Measurements from ENCODE around the gene TMEM170B. TPM values are rescaled to one million over a fixed set of nuclear protein-coding genes. Genes with fewer than 3 reads are reported as not detected.

Gene TMEM170B
- total RNA-seq, 2 donors from 2014 or later = 4.6 to 6.8 TPM

DNA sequence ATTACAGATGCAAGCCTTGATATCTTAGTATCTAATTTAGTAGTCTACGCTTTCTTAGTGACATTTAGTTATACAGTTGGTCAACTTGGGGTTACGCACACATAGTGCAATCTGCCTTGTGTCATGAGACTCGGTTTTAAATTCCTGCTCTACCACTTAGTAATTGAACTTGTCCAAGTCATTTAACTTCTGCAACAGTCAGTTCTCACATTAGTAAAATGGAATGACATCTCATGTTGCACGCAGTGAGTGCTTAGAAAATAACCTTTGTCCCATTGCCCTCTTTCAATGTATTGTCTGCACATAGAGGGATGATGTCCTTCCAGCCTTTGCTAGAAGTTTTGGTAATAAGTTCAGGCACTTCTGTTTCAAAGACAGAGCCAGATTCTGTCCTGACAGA, 48.6 kb downstream of the TMEM170B start:
- Histone ChIP-seq H3K4me1 (ENCODE audit: control insufficient read depth in 1 of 2, low read depth in 2 of 2) (peaks cover 11 to 36% of the 10 kb centered on the region in 2 donors), H3K9me3 (no peaks in the 10 kb centered on the region), H3K27ac (no peak overlapping the region), H3K4me3 (no peak overlapping the region), H3K27me3 (replicated peaks; ENCODE audit: insufficient read depth) (no peaks in the 10 kb centered on the region), H3K36me3 (no peaks in the 10 kb centered on the region)
- no peak for ATAC-seq (ENCODE audit: insufficient number of reproducible peaks, low FRiP score, low read depth)
- no peak for DNase-seq (ENCODE audit: low spot score)
- TF ChIP-seq, protein P1, sequence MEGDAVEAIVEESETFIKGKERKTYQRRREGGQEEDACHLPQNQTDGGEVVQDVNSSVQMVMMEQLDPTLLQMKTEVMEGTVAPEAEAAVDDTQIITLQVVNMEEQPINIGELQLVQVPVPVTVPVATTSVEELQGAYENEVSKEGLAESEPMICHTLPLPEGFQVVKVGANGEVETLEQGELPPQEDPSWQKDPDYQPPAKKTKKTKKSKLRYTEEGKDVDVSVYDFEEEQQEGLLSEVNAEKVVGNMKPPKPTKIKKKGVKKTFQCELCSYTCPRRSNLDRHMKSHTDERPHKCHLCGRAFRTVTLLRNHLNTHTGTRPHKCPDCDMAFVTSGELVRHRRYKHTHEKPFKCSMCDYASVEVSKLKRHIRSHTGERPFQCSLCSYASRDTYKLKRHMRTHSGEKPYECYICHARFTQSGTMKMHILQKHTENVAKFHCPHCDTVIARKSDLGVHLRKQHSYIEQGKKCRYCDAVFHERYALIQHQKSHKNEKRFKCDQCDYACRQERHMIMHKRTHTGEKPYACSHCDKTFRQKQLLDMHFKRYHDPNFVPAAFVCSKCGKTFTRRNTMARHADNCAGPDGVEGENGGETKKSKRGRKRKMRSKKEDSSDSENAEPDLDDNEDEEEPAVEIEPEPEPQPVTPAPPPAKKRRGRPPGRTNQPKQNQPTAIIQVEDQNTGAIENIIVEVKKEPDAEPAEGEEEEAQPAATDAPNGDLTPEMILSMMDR (IDR thresholded peaks at IDR 0.05) = no peak

DNA sequence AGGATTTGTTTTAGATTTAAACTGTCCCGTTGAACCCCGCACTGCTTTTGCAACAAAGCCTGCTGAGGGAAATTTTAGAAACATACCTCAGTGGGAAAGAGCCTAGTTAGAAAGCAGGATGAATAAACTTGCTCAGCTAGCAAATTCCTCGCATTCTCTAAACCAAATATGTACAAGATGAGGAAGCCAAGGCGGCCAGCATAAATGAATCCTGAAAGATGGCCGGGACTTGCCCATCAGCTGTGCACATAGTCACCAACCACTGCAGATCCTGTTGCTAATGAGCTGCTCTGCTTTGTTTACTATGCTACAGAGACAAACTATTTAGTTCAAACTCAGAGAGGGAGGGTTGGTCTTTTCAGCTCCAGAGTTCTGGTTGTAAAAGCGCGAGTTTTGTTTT, 49.0 kb downstream of the TMEM170B start:
- no peaks in the 10 kb centered on the region for H3K9me3 ChIP-seq
- TF ChIP-seq, protein P1 (IDR thresholded peaks at IDR 0.05) = no peak
- DNase-seq (ENCODE audit: low spot score) = no peak
- no peaks in the 10 kb centered on the region for H3K36me3 ChIP-seq
- no peak for ATAC-seq (ENCODE audit: insufficient number of reproducible peaks, low FRiP score, low read depth)
- H3K4me3 ChIP-seq = no peak overlapping the region
- no peaks in the 10 kb centered on the region for H3K27me3 ChIP-seq (replicated peaks; ENCODE audit: insufficient read depth)
- H3K4me1 ChIP-seq (ENCODE audit: control insufficient read depth in 1 of 2, low read depth in 2 of 2) = peaks cover 11 to 36% of the 10 kb centered on the region in 2 donors
- peak overlapping the region in 1 of 2 donors; percentile 9 for H3K27ac ChIP-seq

DNA sequence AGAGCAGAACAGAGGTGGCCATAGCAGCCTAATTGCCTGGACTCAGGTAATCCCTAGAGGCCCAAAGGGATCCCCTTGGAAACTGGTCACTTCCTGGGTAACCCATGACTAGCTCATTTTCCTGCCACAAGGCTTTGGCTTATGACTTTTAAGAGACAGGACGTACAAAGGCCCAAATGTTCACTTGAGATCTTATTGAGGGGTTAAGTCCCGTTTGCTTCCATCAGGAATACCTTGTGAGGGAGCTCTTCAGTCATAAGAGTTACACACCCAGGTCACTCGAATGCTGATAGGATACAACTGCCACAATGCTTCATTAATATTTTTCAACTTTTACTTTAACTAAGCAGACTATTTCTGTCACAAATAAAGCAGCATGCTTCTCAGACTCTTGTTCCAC, 51.7 kb downstream of the TMEM170B start:
- Histone ChIP-seq H3K27me3 (replicated peaks; ENCODE audit: insufficient read depth) (no peaks in the 10 kb centered on the region), H3K4me3 (no peak overlapping the region), H3K36me3 (no peaks in the 10 kb centered on the region), H3K4me1 (ENCODE audit: control insufficient read depth in 1 of 2, low read depth in 2 of 2) (peaks cover 11 to 41% of the 10 kb centered on the region in 2 donors), H3K27ac (no peak overlapping the region), H3K9me3 (no peaks in the 10 kb centered on the region)
- TF ChIP-seq, protein P1 (IDR thresholded peaks at IDR 0.05) = no peak
- DNase-seq (ENCODE audit: low spot score) (no peak), ATAC-seq (ENCODE audit: insufficient number of reproducible peaks, low FRiP score, low read depth) (no peak)

DNA sequence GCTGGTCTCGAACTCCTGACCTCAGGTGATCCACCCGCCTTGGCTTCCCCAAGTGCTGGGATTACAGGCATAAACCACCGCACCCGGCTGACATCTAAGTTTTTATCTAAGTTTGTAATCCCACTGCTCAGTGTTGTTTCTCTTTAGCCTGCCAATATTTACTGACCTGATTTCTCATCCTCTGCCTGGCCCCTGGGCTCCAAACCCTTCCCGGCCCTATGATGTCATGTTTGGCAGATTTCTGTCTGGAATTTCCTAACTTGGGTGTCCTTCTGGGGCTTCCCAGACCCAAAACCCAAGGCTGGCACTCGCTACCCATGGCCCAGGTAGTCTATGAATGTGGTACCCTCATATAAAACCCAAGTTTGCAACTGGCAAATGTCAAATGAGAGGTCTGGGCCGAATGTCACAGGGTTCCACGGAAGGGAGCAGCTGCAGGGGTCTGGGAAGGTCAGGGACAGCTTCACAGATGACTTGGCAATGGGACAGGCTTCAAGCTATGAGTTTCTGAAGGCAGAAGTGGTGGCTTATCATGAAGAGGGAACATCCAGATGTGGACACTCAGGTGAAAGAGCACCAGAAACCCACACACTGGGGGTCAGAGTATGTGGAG, 54.9 kb downstream of the TMEM170B start:
- no peak overlapping the region for H3K4me3 ChIP-seq
- no peaks in the 10 kb centered on the region for H3K36me3 ChIP-seq
- no peak for ATAC-seq (ENCODE audit: insufficient number of reproducible peaks, low FRiP score, low read depth)
- H3K9me3 ChIP-seq = no peaks in the 10 kb centered on the region
- no peaks in the 10 kb centered on the region for H3K27me3 ChIP-seq (replicated peaks; ENCODE audit: insufficient read depth)
- DNase-seq (ENCODE audit: low spot score) = no peak
- H3K27ac ChIP-seq = no peak overlapping the region
- TF ChIP-seq, protein P1 (IDR thresholded peaks at IDR 0.05) = no peak
- peaks cover 4 to 25% of the 10 kb centered on the region in 2 donors for H3K4me1 ChIP-seq (ENCODE audit: control insufficient read depth in 1 of 2, low read depth in 2 of 2)

DNA sequence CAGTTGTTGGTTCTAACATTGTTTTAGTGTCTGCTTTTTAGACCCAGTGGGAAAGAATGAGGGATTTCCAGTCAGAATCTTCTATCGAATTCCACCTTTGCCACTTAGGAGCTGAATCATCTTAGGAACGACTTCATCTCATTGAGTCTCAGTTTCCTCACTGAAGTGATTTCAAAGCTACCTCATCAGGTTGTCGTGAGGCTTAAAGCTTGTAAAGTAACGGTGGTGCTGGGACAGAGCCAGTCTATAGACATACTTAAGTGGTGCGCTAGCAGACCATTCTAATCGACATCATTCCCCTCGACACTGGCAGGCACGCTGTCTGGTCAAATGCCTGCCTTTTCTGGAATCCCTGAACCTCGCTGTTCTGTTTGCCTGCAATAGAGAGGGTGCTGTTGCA, 55.5 kb downstream of the TMEM170B start:
- H3K27me3 ChIP-seq (replicated peaks; ENCODE audit: insufficient read depth) = no peaks in the 10 kb centered on the region
- H3K27ac ChIP-seq = no peak overlapping the region
- peaks cover 4 to 25% of the 10 kb centered on the region in 2 donors for H3K4me1 ChIP-seq (ENCODE audit: control insufficient read depth in 1 of 2, low read depth in 2 of 2)
- ATAC-seq (ENCODE audit: insufficient number of reproducible peaks, low FRiP score, low read depth) (no peak), DNase-seq (ENCODE audit: low spot score) (no peak)
- TF ChIP-seq, protein P1 (IDR thresholded peaks at IDR 0.05) = no peak
- no peak overlapping the region for H3K4me3 ChIP-seq
- H3K9me3 ChIP-seq = no peaks in the 10 kb centered on the region
- H3K36me3 ChIP-seq = no peaks in the 10 kb centered on the region

Measured in thoracic aorta (tissue), 2 donors.